K562 (cell line): ENCODE data around the gene ATL3. TPM values are rescaled to one million over a fixed set of nuclear protein-coding genes. Genes with fewer than 3 reads are reported as not detected.

Experiments used
- ATAC-seq: fragments of 200-7000 bp; cut with Tn5 transposase; 3 replicates; pipeline ENCODE4 v1.9.1; 2020; ENCODE audit warnings: moderate library complexity
- BruUV-seq: library from RNA; stranded (reverse); fragments of 400-500 nt; replicated peaks from 2 replicates; lab custom pipeline; 2021; lab: Mats Ljungman, UMichigan
- CTCF ChIA-PET: fragments of 300-600 bp; formaldehyde crosslinking; extraction: SDS; loops from one replicate; lab custom pipeline; 2021; ENCODE audit warnings: low intra/inter-chr PET ratio; lab: Yijun Ruan, JAX
- POLR2A ChIA-PET: fragments of 300-600, 350-650 bp; sonication (Branson Sonifier 250); formaldehyde crosslinking; extraction: SDS; loops from one replicate; lab custom pipeline; 2021; ENCODE audit warnings: antibody characterized with exemption, inconsistent platforms; lab: Yijun Ruan, JAX
- DNase-seq, 4 experiments: peaks; one replicate each; pipeline versions ENCODE4 v3.0.0 to v3.0.0-alpha.2; 2011 to 2018; ENCODE audit warnings: low spot score in 3 of 4, mixed read lengths in 3 of 4; ENCODE audit errors: extremely low read depth in 1 of 4
- FAIRE-seq: peaks from 2 replicates; lab custom pipeline; 2011; peaks lifted over from hg19 to GRCh38; lab: Jason Lieb, UNC
- H2AFZ ChIP-seq: 2 replicates; pipeline ENCODE4 v1.6.0; 2011; ENCODE audit warnings: low read depth, low read length, control low read depth, inconsistent platforms
- H3K27ac ChIP-seq: fragments of 200-600 bp; 3 replicates; pipeline ENCODE4 v1.8.0; 2011; ENCODE audit warnings: low read depth, mild to moderate bottlenecking, control low read depth, inconsistent platforms, low read length, moderate library complexity, mixed read lengths; ENCODE audit errors: extremely low read depth
- H3K27me3 ChIP-seq, 2 experiments: fragments of 300-600 bp in 1 of 2; 2 replicates in 1 of 2; 3 replicates in 1 of 2; pipeline versions ENCODE4 v1.6.0 to v1.8.0; 2011; ENCODE audit warnings: inconsistent platforms in 2 of 2, low read length in 2 of 2, mild to moderate bottlenecking in 1 of 2, mixed read lengths in 1 of 2, moderate library complexity in 1 of 2; ENCODE audit not compliant: control insufficient read depth in 2 of 2, insufficient read depth in 2 of 2
- H3K36me3 ChIP-seq: fragments of 300-600 bp; 3 replicates; pipeline ENCODE4 v1.8.0; 2011; ENCODE audit warnings: mild to moderate bottlenecking, low read length, inconsistent platforms; ENCODE audit not compliant: control insufficient read depth, insufficient read depth
- H3K4me1 ChIP-seq, 2 experiments: fragments of 200-600 bp in 1 of 2; replicated peaks in 1 of 2; 2 replicates in 1 of 2; 3 replicates in 1 of 2; pipeline versions ENCODE4 v1.5.1 to v1.8.0; 2011; ENCODE audit warnings: inconsistent platforms in 2 of 2, low read length in 2 of 2, mild to moderate bottlenecking in 1 of 2, mixed read lengths in 1 of 2, moderate library complexity in 1 of 2; ENCODE audit not compliant: control insufficient read depth in 2 of 2, insufficient read depth in 2 of 2
- H3K4me2 ChIP-seq: 2 replicates; pipeline ENCODE4 v1.6.1; 2011; ENCODE audit warnings: low read length, control low read depth, inconsistent platforms, mixed read lengths; ENCODE audit not compliant: insufficient read depth
- H3K4me3 ChIP-seq: fragments of 200-600 bp; sonication (generic), shearing (Covaris generic); 2 replicates; pipeline ENCODE4 v1.5.1; 2016; ENCODE audit warnings: control low read depth, inconsistent platforms
- H3K79me2 ChIP-seq: fragments of 200-600 bp; 3 replicates; pipeline ENCODE4 v1.8.0; 2011; ENCODE audit warnings: low read length, inconsistent platforms; ENCODE audit not compliant: control insufficient read depth, insufficient read depth
- H3K9ac ChIP-seq, 2 experiments: 2 replicates each; pipeline versions ENCODE4 v1.6.0 to v1.6.1; 2011; ENCODE audit warnings: low read depth in 2 of 2, low read length in 2 of 2, control low read depth in 1 of 2, inconsistent platforms in 1 of 2, mild to moderate bottlenecking in 1 of 2, mixed read lengths in 1 of 2; ENCODE audit not compliant: insufficient read depth in 1 of 2
- H3K9me1 ChIP-seq: one replicate; pipeline ENCODE4 v1.6.0; 2011; ENCODE audit warnings: inconsistent platforms, mild to moderate bottlenecking, low read length, moderate library complexity; ENCODE audit not compliant: control insufficient read depth, insufficient read depth
- H3K9me3 ChIP-seq: replicated peaks from 2 replicates; pipeline ENCODE4 v1.5.1; 2011; ENCODE audit warnings: low read depth, low read length, inconsistent platforms; ENCODE audit not compliant: control insufficient read depth, insufficient read depth
- H4K20me1 ChIP-seq: replicated peaks from 2 replicates; pipeline ENCODE4 v1.6.1; 2011; ENCODE audit warnings: low read length, inconsistent platforms, mixed read lengths; ENCODE audit not compliant: control insufficient read depth, insufficient read depth
- CHCHD3 ChIP-seq: fragments of 250-450 bp; sonication (Bioruptor Pico); IDR thresholded peaks from 2 replicates; pipeline ENCODE4 v2.1.2; 2022; ENCODE audit warnings: mild to moderate bottlenecking
- DDX20 ChIP-seq: fragments of 450-650 bp; IDR thresholded peaks from 2 replicates; pipeline ENCODE4 v1.6.1; 2016; ENCODE audit warnings: missing genetic modification characterization, low read depth, mild to moderate bottlenecking, missing compliant biosample characterization, moderate library complexity
- ELF4 ChIP-seq: fragments of 450-650 bp; formaldehyde crosslinking; IDR thresholded peaks from 2 replicates; pipeline ENCODE4 v1.4.0; 2022; ENCODE audit warnings: missing genetic modification characterization
- HMGN3 ChIP-seq: IDR thresholded peaks from 2 replicates; pipeline ENCODE4 v1.6.1; 2011; ENCODE audit warnings: borderline replicate concordance, low read depth, mild to moderate bottlenecking, mixed read lengths, low read length; ENCODE audit not compliant: insufficient read length; ENCODE audit errors: extremely low read depth
- JUND ChIP-seq, 2 experiments: IDR thresholded peaks; 2 replicates in 1 of 2; 3 replicates in 1 of 2; pipeline ENCODE4 v1.6.1; 2011; ENCODE audit warnings: borderline replicate concordance in 2 of 2, low read depth in 2 of 2, low read length in 2 of 2, improper control_type of control experiment in 1 of 2, missing biosample characterization in 1 of 2, missing genetic modification characterization in 1 of 2, missing genetic modification reagents in 1 of 2
- PHB ChIP-seq: fragments of 250-450 bp; sonication (Bioruptor Pico); IDR thresholded peaks from 2 replicates; pipeline ENCODE4 v1.5.0; 2021
- PHB2 ChIP-seq: fragments of 450-650 bp; IDR thresholded peaks from 2 replicates; pipeline ENCODE4 v1.6.1; 2017; ENCODE audit warnings: low read depth
- POLR2AphosphoS2 ChIP-seq: IDR thresholded peaks from 2 replicates; pipeline ENCODE4 v1.6.1; 2012; ENCODE audit warnings: low read length, improper control_type of control experiment
- SIX5 ChIP-seq, 2 experiments: IDR thresholded peaks; 2 replicates each; pipeline ENCODE4 v1.6.1; 2011; ENCODE audit warnings: low read length in 2 of 2, borderline replicate concordance in 1 of 2, low read depth in 1 of 2, mild to moderate bottlenecking in 1 of 2, moderate library complexity in 1 of 2; ENCODE audit not compliant: insufficient read depth in 1 of 2
- SUPT5H ChIP-seq: fragments of 450-650 bp; IDR thresholded peaks from 2 replicates; pipeline ENCODE4 v1.6.1; 2016
- WHSC1 ChIP-seq: IDR thresholded peaks from one replicate; pipeline ENCODE4 v1.6.1; 2012; ENCODE audit warnings: low read length, control low read depth, inconsistent platforms
- ZFP1 ChIP-seq: fragments of 450-650 bp; formaldehyde crosslinking; IDR thresholded peaks from 2 replicates; pipeline ENCODE4 v1.4.0; 2020; ENCODE audit warnings: mild to moderate bottlenecking, mixed read lengths
- ZNF224 ChIP-seq: sonication (generic); formaldehyde crosslinking; IDR thresholded peaks from 2 replicates; pipeline ENCODE4 v1.8.0; 2022; ENCODE audit warnings: mild to moderate bottlenecking, missing genetic modification reagents
- ZNF347 ChIP-seq: fragments of 450-650 bp; formaldehyde crosslinking; IDR thresholded peaks from 2 replicates; pipeline ENCODE4 v1.4.0; 2020; ENCODE audit warnings: low read depth, mild to moderate bottlenecking, moderate library complexity
- ZNF778 ChIP-seq: fragments of 450-650 bp; formaldehyde crosslinking; IDR thresholded peaks from 2 replicates; pipeline ENCODE4 v1.4.0; 2020; ENCODE audit warnings: mild to moderate bottlenecking, moderate library complexity
- WGBS: fragments of 100-300 bp; shearing (Covaris generic); methylation state at CpG from one replicate; pipeline ENCODE4 v1.1.6; 2016; ENCODE audit warnings: low coverage, mixed read lengths; ENCODE audit not compliant: insufficient coverage; ENCODE audit errors: missing lambda C conversion rate; 5-methylcytosine and 5-hydroxymethylcytosine counted together
- in situ Hi-C: fragments of 300-500 bp; cut with MboI; formaldehyde crosslinking; loops from 4 replicates; pipeline ENCODE4 v1.15.0; 2018; ENCODE audit warnings: inconsistent platforms, mixed read lengths
- intact Hi-C: fragments of 100-400 bp; cut with micrococcal nuclease; formaldehyde crosslinking; loops from 2 replicates; pipeline ENCODE4 v1.14.2; 2022
- polyA plus RNA-seq, 8 experiments: library from polyadenylated mRNA; depleted of rRNA in 4 of 8; stranded (reverse) in 5 of 8; unstranded in 3 of 8; fragments of >200 nt; fragmentation: Nextera tagmentation in 2 of 8; fragmentation: Illumina TruSeq in 1 of 8; extraction: Ambion mirVana in 2 of 8; extraction: Trizol in 1 of 8; gene quantifications; 2 replicates each; pipeline versions ENCODE4 v1.2.1 to v1.2.3, GENCODE V29; 2011 to 2014; ENCODE audit warnings: inconsistent platforms in 1 of 8, missing spikeins in 1 of 8
- total RNA-seq, 7 experiments: library from RNA; depleted of rRNA in 6 of 7; stranded (reverse); fragments of >200 nt in 6 of 7; fragmentation: Illumina TruSeq in 2 of 7; extraction: Trizol in 2 of 7; gene quantifications; 2 replicates each; pipeline versions ENCODE4 v1.2.1 to v1.2.3, GENCODE V29; 2011 to 2021; ENCODE audit warnings: low replicate concordance in 1 of 7
- TF ChIP-seq, protein P1 (sequence below): sonication (generic); formaldehyde crosslinking; IDR thresholded peaks from 2 replicates; pipeline ENCODE4 v1.8.1; 2022; ENCODE audit warnings: missing genetic modification reagents
- TF ChIP-seq, protein P2 (sequence below): fragments of 450-650 bp; conservative IDR thresholded peaks from 2 replicates; pipeline ENCODE4 v1.6.1; 2016; ENCODE audit warnings: missing genetic modification characterization, low read depth, mild to moderate bottlenecking, missing compliant biosample characterization, moderate library complexity
- TF ChIP-seq, protein P3 (sequence below), 2 experiments: fragments of 250-450 bp in 1 of 2; fragments of 450-650 bp in 1 of 2; sonication (Bioruptor Pico) in 1 of 2; IDR thresholded peaks; 2 replicates each; pipeline versions ENCODE4 v1.6.1 to v1.8.0; 2016 to 2021; ENCODE audit warnings: mild to moderate bottlenecking in 2 of 2, moderate library complexity in 2 of 2, missing compliant biosample characterization in 1 of 2, missing genetic modification characterization in 1 of 2

ATL3 gene
- total and polyA plus RNA-seq, 9 of the 15 experiments (the other 6 are each of a cell fraction or from before 2014, with no cell fraction given): 18.2 to 39.8 (median 23.9) TPM

DNA sequence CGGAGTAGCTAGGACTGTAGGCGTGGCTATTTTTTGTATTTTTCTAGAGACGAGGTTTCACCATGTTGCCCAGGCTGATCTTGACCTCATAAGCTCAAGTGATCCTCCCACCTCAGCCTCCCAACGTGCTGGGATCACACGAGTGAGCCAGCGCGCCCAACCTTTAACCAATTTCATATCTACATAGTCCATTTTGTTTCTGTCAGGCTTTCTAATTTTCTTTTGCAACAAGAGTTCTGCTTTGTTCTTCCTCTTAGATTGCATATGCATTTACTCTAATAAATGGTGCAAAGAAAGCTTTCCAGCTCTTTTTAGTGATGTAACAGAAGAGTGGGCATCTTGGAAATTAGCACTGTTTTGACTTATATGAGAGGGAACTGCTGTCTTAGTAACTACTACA, 23.4 kb upstream of the ATL3 start:
- Histone ChIP-seq H3K4me3 (no peak overlapping the region), H3K9ac (no peak overlapping the region), H4K20me1 (peaks cover 15% of the 10 kb centered on the region; the same call in 1 of the 2 replicates), H2AFZ (no peak overlapping the region), H3K9me3 (no peaks in the 10 kb centered on the region), H3K9me1 (no peaks in the 10 kb centered on the region), H3K27me3 (no peaks in the 10 kb centered on the region), H3K4me2 (no peak overlapping the region), H3K79me2 (peaks cover 84% of the 10 kb centered on the region), H3K4me1 (peaks cover 4 to 15% of the 10 kb centered on the region in 2 experiments; a peak in 4 of 5 replicates), H3K36me3 (peaks cover 7% of the 10 kb centered on the region; the same call in 2 of the 3 replicates), H3K27ac (0 out of 3 replicates have a peak overlapping the region, but pooled peaks have one; percentile 20)
- FAIRE-seq: no peak
- ChIA-PET CTCF (no interaction called here), POLR2A (interaction anchor here (1.0 to 3.2 kb wide), 12 partner anchors 8 to 51 kb away, joined by 3 to 30 read pairs (median 5); partner anchors contain the start of gene RTN3)
- intact Hi-C loops: no loop called here
- no peak for DNase-seq
- in situ Hi-C loops: no loop called here
- WGBS: 66% methylated on average over 7 of the region's 7 CpGs
- no peak for ATAC-seq
- no peak for TF ChIP-seq POLR2AphosphoS2
- no peak for TF ChIP-seq ZNF224
- no peak for TF ChIP-seq SUPT5H
- TF ChIP-seq CHCHD3 (CRISPR knock-in tag): no peak
- no peak for TF ChIP-seq ZFP1 (CRISPR knock-in tag)
- no peak for TF ChIP-seq ZNF778 (CRISPR knock-in tag)
- no peak for TF ChIP-seq DDX20 (tag)
- no peak for TF ChIP-seq WHSC1
- no peak for TF ChIP-seq SIX5 (IDR thresholded peaks at IDR 0.05; ENCODE audit: borderline replicate concordance in 1 of 2, insufficient read depth in 1 of 2, low read depth in 1 of 2, low read length in 2 of 2)
- no peak for TF ChIP-seq PHB (CRISPR knock-in tag)
- no peak for TF ChIP-seq HMGN3
- TF ChIP-seq, protein P1, sequence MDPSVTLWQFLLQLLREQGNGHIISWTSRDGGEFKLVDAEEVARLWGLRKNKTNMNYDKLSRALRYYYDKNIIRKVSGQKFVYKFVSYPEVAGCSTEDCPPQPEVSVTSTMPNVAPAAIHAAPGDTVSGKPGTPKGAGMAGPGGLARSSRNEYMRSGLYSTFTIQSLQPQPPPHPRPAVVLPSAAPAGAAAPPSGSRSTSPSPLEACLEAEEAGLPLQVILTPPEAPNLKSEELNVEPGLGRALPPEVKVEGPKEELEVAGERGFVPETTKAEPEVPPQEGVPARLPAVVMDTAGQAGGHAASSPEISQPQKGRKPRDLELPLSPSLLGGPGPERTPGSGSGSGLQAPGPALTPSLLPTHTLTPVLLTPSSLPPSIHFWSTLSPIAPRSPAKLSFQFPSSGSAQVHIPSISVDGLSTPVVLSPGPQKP (CRISPR knock-in tag): no peak
- no peak for TF ChIP-seq ZNF347 (CRISPR knock-in tag)
- no peak for TF ChIP-seq PHB2
- TF ChIP-seq, protein P2, sequence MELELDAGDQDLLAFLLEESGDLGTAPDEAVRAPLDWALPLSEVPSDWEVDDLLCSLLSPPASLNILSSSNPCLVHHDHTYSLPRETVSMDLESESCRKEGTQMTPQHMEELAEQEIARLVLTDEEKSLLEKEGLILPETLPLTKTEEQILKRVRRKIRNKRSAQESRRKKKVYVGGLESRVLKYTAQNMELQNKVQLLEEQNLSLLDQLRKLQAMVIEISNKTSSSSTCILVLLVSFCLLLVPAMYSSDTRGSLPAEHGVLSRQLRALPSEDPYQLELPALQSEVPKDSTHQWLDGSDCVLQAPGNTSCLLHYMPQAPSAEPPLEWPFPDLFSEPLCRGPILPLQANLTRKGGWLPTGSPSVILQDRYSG (tag): no peak
- TF ChIP-seq ELF4: no peak
- TF ChIP-seq, protein P3, sequence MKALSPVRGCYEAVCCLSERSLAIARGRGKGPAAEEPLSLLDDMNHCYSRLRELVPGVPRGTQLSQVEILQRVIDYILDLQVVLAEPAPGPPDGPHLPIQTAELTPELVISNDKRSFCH (CRISPR knock-in tag; IDR thresholded peaks at IDR 0.05): no peak
- TF ChIP-seq, protein P3 (tag; IDR thresholded peaks at IDR 0.05): no peak
- no peak for TF ChIP-seq JUND (IDR thresholded peaks at IDR 0.05; ENCODE audit: borderline replicate concordance, low read depth, low read length)
- TF ChIP-seq JUND (tag; IDR thresholded peaks at IDR 0.05; ENCODE audit: borderline replicate concordance, low read depth, low read length): no peak
- no TSS peak for BruUV-seq
